ENCODE results near the gene CMIP.

GRCh38 chr16:81618661-81619060, 174.1 kb downstream of the CMIP start:
- TF ChIP-seq, protein P1, sequence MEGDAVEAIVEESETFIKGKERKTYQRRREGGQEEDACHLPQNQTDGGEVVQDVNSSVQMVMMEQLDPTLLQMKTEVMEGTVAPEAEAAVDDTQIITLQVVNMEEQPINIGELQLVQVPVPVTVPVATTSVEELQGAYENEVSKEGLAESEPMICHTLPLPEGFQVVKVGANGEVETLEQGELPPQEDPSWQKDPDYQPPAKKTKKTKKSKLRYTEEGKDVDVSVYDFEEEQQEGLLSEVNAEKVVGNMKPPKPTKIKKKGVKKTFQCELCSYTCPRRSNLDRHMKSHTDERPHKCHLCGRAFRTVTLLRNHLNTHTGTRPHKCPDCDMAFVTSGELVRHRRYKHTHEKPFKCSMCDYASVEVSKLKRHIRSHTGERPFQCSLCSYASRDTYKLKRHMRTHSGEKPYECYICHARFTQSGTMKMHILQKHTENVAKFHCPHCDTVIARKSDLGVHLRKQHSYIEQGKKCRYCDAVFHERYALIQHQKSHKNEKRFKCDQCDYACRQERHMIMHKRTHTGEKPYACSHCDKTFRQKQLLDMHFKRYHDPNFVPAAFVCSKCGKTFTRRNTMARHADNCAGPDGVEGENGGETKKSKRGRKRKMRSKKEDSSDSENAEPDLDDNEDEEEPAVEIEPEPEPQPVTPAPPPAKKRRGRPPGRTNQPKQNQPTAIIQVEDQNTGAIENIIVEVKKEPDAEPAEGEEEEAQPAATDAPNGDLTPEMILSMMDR (IDR thresholded peaks at IDR 0.05), result no peak
- TF ChIP-seq ATF6 (CRISPR knock-in tag; IDR thresholded peaks at IDR 0.05) (no peak), JUN (CRISPR knock-in tag; IDR thresholded peaks at IDR 0.05) (no peak), GTF2I (CRISPR knock-in tag; conservative IDR thresholded peaks at IDR 0.05) (no peak), NR2C2 (CRISPR knock-in tag; IDR thresholded peaks at IDR 0.05) (no peak), ESRRA (CRISPR knock-in tag; IDR thresholded peaks at IDR 0.05; ENCODE audit: borderline replicate concordance) (no peak), FOXP4 (CRISPR knock-in tag; IDR thresholded peaks at IDR 0.05) (no peak), E2F4 (CRISPR knock-in tag; IDR thresholded peaks at IDR 0.05; ENCODE audit: borderline replicate concordance, low read depth) (no peak), MYBL2 (CRISPR knock-in tag; IDR thresholded peaks at IDR 0.05) (no peak), TP53 (CRISPR knock-in tag; IDR thresholded peaks at IDR 0.05) (no peak)
- TF ChIP-seq, protein P2, sequence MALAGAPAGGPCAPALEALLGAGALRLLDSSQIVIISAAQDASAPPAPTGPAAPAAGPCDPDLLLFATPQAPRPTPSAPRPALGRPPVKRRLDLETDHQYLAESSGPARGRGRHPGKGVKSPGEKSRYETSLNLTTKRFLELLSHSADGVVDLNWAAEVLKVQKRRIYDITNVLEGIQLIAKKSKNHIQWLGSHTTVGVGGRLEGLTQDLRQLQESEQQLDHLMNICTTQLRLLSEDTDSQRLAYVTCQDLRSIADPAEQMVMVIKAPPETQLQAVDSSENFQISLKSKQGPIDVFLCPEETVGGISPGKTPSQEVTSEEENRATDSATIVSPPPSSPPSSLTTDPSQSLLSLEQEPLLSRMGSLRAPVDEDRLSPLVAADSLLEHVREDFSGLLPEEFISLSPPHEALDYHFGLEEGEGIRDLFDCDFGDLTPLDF (CRISPR knock-in tag; IDR thresholded peaks at IDR 0.05), result no peak
- TF ChIP-seq, protein P3, sequence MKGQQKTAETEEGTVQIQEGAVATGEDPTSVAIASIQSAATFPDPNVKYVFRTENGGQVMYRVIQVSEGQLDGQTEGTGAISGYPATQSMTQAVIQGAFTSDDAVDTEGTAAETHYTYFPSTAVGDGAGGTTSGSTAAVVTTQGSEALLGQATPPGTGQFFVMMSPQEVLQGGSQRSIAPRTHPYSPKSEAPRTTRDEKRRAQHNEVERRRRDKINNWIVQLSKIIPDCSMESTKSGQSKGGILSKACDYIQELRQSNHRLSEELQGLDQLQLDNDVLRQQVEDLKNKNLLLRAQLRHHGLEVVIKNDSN (CRISPR knock-in tag; IDR thresholded peaks at IDR 0.05), result no peak
- TF ChIP-seq, protein P4, sequence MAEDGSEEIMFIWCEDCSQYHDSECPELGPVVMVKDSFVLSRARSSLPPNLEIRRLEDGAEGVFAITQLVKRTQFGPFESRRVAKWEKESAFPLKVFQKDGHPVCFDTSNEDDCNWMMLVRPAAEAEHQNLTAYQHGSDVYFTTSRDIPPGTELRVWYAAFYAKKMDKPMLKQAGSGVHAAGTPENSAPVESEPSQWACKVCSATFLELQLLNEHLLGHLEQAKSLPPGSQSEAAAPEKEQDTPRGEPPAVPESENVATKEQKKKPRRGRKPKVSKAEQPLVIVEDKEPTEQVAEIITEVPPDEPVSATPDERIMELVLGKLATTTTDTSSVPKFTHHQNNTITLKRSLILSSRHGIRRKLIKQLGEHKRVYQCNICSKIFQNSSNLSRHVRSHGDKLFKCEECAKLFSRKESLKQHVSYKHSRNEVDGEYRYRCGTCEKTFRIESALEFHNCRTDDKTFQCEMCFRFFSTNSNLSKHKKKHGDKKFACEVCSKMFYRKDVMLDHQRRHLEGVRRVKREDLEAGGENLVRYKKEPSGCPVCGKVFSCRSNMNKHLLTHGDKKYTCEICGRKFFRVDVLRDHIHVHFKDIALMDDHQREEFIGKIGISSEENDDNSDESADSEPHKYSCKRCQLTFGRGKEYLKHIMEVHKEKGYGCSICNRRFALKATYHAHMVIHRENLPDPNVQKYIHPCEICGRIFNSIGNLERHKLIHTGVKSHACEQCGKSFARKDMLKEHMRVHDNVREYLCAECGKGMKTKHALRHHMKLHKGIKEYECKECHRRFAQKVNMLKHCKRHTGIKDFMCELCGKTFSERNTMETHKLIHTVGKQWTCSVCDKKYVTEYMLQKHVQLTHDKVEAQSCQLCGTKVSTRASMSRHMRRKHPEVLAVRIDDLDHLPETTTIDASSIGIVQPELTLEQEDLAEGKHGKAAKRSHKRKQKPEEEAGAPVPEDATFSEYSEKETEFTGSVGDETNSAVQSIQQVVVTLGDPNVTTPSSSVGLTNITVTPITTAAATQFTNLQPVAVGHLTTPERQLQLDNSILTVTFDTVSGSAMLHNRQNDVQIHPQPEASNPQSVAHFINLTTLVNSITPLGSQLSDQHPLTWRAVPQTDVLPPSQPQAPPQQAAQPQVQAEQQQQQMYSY (CRISPR knock-in tag; IDR thresholded peaks at IDR 0.05), result no peak

All from WTC11 (cell line).